ENCODE results near the gene FAM124A.

DNA sequence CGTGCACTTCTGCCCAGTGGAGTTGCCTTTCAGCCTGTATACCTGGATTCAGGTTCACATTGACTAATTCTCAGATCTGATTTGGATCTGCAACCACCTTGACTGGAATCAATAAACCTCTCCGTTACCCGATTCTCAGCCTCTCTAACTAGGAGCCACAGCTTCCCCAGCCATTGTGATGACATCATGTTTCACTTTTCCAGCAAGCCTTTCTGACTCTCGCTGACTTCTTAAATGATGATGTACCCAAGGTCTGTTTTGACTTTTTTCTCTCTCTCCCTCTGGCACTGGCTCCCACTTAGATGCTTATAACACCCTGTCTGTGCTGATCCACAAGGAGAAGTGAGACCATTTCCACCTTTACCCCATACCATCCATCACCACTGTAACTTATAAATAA is 13.5 kb upstream of the FAM124A start:
- TF ChIP-seq GATA3 (IDR thresholded peaks at IDR 0.05; ENCODE audit: low read depth, low read length), result no peak
- TF ChIP-seq GATA2 (IDR thresholded peaks at IDR 0.05; ENCODE audit: low read depth, low read length), result no peak

Measured in SH-SY5Y (cell line).